ENCODE results near the gene TBCD.
"Not testable (repeated sequence)": the region's sequence is repeated elsewhere in the genome, so short reads cannot be mapped to it uniquely, and the experiment has no call there.

The TBCD gene

DNA sequence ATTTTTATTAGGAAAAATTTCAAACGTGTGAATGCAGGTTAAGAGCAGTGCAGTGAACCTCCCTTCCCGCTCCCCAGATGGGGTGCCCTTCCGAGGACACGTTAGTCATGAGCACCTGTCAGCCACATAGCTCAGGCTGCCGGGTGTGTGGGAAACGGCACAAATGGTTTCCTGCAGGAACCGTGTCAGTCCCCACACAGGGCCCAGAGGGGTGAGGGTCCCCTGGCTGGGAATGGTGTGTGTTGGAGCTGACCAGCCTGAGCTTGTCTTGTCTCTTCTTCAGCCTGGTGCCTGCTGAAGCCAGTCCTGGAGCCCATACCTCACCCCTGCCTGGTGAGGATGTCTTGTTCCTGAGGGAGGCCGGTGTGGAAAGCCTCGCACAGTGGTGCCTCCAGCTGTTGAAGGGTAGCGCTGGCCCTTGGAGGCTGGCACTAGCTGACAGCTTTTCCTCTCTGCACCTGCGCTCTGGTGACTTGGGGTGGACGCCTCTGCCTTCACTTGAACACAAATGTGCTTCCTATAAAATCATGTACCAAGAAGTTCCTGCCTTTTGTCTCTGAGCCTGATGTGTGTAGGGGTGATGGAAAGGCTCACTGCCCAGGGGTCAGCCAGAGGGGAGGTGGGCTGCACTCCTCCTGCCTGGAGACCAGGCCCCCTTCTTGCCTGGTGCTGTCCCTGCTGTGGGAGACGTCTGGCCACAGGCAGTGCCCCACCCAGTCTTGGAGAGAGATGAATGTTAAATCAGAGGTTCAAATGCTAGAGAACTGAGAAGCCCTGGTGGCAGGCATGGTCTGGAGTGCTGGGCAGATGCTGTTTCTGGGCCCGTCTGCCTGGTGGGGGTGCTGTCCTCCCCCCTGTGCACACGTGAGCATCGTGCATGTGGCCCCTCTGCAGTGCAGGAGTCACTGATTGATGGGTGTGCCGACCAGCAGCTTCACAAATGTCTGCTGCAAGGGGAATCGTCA, 190.6 kb downstream of the TBCD start:
- DNase-seq, result no peak

DNA sequence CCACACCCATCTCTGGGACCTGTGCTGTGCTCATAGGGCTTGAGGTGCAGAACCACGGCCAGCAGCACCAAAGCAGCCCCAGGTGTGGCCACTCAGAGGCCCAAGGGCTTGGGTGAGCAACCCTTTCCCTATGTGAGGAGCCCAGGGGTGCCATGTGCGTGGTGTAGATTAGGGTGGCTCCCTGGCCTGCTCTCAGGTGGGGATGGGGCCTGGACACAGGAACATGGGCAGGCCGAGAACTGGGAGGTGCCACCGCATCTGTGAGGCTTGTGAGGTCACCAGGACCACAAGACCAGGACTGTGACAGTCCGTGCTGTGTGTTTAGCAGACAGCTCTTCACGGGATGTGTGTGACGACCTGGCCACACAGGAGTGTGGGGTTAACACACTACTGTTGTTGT, 191.5 kb downstream of the TBCD start:
- no peak for DNase-seq

DNA sequence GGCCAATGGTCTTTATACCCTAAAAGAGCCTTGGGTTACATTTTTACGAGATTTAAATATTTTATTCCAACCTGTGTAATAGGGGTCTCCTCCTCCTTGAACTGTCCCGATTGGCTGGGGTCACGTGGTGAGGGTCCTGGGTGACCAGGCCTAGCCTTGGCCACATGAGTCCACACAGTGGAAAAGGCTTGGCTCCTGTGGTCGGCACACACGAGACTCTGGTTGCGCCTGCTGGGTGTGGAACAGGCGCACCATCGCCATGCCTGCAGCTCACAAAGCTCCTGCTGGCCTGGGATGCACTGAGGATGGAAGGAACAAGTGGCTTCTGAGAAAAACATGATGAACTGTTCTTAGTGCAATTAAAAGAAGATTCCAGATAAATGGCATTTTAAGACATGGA, 191.9 kb downstream of the TBCD start:
- no peak for DNase-seq

DNA sequence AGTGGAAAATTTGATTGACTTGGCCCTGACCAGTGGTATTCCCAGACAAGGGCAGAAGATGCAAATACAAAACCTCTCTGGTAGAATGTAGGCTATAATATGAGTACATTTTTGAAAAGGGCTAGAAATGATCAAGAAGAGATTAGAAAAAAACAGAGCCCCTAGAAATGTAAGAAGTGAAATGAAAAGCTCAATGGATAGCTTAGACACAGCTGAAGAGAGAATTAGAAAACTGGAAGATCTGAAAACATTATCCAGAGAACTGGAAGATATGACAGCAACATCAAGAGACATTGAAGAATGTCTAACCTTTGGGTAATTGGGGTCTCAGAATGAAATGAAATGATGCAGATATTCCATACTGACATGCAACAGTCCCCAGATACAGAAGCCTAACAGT, 193.1 kb downstream of the TBCD start:
- no peak for DNase-seq

- DNase-seq, result no peak
Observed at GRCh38 chr17:82946081-82946480, 194.2 kb downstream of the TBCD start.

DNA sequence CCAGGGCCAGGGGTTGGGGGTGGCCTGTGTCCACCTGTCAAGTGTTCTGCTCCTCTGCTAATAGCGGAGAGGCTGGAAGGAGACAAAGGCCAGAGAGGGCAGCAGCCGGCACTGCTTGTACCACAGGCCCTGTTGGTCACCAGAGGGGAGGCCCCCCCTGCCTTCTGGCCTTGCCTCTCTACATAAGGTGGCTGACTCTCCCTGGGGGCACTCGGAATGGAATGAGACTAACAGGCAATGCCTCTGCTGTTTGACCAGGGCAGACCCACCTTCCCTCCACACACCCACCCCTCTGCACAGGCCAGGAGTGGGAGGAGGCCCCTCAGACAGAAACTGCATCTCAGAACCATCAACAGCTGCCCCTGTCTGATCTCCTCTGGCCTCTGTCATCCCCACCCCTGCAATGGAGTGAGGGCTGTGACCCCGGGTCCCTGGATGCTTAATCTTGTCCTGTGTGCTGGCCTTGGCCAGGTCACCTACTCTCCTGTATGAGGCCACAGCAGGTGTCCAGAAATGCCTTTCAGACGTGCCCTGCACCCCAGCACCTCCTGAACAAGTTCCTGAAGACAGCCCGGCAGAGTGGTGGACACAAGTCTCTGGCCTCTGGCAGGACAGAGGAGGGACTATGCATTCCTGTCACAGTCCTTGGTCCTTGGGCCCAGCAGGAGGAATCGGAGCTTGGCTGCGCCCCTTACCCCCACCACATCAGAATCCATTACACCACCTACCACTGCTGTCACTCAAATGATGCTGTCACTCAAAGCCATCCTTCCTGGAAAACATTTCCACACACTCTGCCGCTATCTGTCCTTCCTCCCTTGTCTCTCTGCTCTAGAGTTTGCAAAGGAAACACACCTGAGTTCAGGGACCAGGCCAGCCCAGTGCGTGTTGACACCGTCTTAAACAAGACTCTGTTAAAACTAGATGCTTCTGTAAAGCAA, 195.5 kb downstream of the TBCD start:
- DNase-seq, result no peak

DNA sequence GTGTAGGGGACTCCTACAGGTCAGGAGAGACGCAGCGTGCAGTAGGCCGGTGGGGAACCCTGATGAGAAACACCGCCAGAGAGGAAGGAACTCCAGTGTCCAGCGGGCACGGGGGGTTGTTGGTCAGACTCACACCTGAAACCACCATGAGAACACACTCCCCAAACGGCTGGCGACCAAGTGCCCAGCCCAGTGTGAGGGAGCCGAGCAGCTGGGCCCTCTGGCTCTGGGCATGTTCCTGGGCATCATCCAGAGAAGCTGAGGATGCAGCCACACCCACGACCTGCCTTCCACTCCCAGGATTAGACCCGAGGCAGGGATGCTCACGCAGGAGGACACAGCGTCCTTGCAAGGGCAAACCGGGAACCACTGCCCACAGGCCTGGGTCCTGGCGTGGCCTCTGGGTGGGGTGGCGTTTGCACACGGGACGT, 196.2 kb downstream of the TBCD start:
- no peak for DNase-seq

DNA sequence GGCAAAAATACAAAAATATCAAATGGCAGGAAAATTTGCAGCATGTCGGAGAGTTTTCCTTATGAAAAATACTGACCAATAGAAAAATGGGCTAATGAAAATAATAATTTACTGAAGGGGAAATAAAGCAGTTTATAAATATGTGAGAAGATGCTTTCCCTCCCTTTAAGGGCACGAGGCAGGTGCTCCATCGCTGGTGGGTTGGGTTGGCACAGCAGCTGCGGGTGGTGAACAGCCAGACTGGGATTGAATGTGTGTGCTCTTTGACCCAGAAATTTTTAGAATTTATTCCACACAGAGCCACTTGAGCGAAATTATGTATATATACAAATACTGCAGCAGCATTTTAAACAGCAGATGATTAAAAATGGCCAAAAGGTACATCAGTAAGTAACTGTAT, 197.1 kb downstream of the TBCD start:
- DNase-seq, result no peak

DNA sequence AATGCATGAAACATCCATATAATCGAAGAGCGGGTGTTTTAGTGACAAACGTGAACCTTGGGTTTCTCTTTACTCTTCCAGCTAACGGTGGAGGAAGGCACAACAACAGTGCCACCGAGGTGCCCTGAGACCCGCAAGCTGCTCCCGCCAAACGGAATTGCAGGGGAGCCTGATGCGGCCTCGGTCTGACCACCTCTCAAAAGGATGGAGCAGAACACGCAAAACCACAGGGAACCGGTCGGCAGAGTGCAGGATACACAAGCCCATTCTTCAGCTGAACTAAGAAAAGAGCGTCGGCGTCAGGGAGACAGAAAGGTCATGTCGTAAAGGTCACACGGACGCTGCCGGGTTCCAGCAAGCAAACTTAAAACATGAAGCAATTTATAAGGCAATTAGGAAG, 197.5 kb downstream of the TBCD start:
- no peak for DNase-seq

DNA sequence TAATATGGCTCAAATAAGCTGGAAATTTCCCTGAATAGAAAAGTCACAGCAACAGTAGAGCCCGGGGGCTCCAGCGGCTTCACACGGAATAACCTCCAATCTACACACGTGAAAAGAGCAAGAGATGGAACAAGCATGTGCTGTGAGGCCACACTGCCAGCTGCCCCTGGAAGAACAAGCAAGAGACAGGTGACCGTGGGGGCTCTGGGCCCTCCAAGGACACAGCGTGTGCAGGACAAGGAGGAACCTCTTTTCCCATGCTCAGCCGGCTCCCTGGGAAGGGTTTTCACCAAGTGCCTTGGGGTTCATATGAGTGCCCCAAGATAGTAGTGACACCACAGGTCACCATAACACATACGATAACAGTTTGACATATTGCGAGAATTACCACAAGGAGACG, 198.1 kb downstream of the TBCD start:
- DNase-seq, result no peak

- no peak for DNase-seq
Observed at GRCh38 chr17:82950525-82951102, 198.7 kb downstream of the TBCD start.

GRCh38 chr17:82952019-82952418, 200.2 kb downstream of the TBCD start:
- no peak for DNase-seq

GRCh38 chr17:82955106-82955505, 203.2 kb downstream of the TBCD start:
- DNase-seq, result not testable (repeated sequence)

GRCh38 chr17:82955627-82956026, 203.8 kb downstream of the TBCD start:
- not testable (repeated sequence) for DNase-seq

- no peak for DNase-seq
Observed at GRCh38 chr17:82956146-82956725, 204.4 kb downstream of the TBCD start.

- DNase-seq, result no peak
Observed at GRCh38 chr17:82956726-82957468, 205.0 kb downstream of the TBCD start.

GRCh38 chr17:82957469-82957795, 205.6 kb downstream of the TBCD start:
- DNase-seq, result no peak

- DNase-seq, result no peak
Observed at GRCh38 chr17:82957961-82958561, 206.2 kb downstream of the TBCD start.

DNA sequence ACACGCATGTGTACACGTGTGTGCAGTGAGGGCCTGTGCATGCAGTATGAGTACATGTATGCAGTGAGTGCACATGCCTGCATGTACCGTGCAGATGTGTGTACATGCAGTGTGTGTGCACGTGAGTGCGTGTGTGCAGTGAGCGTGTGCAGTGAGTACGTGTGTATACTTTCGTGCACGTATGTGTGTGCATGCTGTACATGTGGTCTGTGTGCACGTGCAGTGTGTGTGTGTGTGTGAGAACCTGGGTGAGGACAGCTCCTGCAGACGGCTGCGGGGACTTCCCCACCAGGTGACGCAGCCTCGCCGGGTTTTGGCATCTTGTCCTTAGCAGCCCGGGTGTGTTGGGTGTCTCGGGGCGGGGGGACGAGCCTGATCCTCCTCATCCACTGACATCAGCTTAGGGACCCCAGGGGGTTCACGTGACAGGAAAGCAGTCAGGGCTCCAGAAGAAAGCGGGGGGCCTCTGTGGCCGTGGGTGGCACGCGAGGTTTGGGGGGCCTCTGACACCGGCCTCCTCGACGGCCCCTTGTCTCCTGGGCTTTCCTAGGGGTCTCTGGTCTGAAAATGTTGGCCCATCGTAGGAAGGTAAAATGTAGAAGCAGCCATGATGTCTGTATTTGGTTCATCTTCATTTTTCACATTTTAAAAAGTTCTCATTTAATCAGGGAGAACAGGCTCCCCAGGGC, 207.5 kb downstream of the TBCD start:
- no peak for DNase-seq

DNA sequence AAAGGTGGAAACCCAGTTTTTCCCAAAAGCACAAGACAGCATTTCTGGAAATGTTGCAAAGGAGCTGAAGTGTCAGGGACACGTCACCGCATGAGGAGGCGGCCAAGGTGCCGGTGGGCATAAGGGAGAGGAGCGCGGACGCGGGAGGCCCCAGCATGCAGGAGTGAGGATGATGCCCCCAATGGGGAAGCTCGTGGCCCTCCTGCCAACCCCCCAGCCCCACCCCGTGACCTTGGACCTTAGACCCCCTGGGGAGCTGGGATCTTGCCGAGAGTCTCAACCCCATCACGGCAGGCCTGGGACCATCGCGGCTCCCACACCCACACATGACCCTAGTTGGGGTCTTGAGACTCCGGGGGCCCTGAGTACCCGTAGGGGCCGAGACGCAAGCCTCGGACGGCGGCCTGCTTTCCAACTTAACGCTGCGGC, 208.1 kb downstream of the TBCD start:
- no peak for DNase-seq
